DOHH2 (cell line): Measurements from ENCODE around the gene CERS6.

Experiments used
- CTCF ChIP-seq: fragments of 200-600 bp; sonication (generic); IDR thresholded peaks from one replicate; pipeline ENCODE4 v1.5.1; 2014; ENCODE audit warnings: antibody characterized with exemption, mild to moderate bottlenecking, low read depth, low read length; ENCODE audit not compliant: poor library complexity, severe bottlenecking
- EZH2phosphoT487 ChIP-seq: fragments of 200-600 bp; sonication (generic); IDR thresholded peaks from 2 replicates; pipeline ENCODE4 v1.6.1; 2017; ENCODE audit warnings: borderline replicate concordance, mild to moderate bottlenecking, antibody characterized with exemption, low read length, moderate library complexity, mixed read lengths

- no peak for TF ChIP-seq CTCF
- no peak for TF ChIP-seq EZH2phosphoT487
These were observed 14.5 kb downstream of the CERS6 start for GRCh38 chr2:168470320-168471162.
